Dendritic cell treated with granulocyte-macrophage colony-stimulating factor and Interleukin-4, amounts not matched to agents 40 ng/mL and 50 ng/mL, for 4 days (primary cell): ENCODE measurements around the gene XPR1.
A peak's percentile ranks its signal among the peaks of the same experiment; 100 is the strongest.

ENCODE experiments used
- H3K27ac Mint-ChIP-seq: one replicate; pipeline ENCODE4 v1.8.0; 2022; ENCODE audit warnings: mild to moderate bottlenecking, mixed read lengths
- H3K27me3 Mint-ChIP-seq: one replicate; pipeline ENCODE4 v1.8.0; 2022; ENCODE audit warnings: mild to moderate bottlenecking, mixed read lengths
- H3K36me3 Mint-ChIP-seq: one replicate; pipeline ENCODE4 v1.8.0; 2022; ENCODE audit warnings: low read depth, mixed read lengths
- H3K4me1 Mint-ChIP-seq: one replicate; pipeline ENCODE4 v1.8.0; 2022; ENCODE audit warnings: low read depth, mixed read lengths
- H3K4me3 Mint-ChIP-seq: one replicate; pipeline ENCODE4 v1.8.0; 2022; ENCODE audit warnings: mild to moderate bottlenecking, moderate library complexity, mixed read lengths
- H3K9me3 Mint-ChIP-seq: one replicate; pipeline ENCODE4 v1.8.0; 2022; ENCODE audit warnings: mixed read lengths
- intact Hi-C: fragments of 100-400 bp; cut with micrococcal nuclease; formaldehyde crosslinking; loops from one replicate; pipeline ENCODE4 v1.15.0; 2022

XPR1 gene

DNA sequence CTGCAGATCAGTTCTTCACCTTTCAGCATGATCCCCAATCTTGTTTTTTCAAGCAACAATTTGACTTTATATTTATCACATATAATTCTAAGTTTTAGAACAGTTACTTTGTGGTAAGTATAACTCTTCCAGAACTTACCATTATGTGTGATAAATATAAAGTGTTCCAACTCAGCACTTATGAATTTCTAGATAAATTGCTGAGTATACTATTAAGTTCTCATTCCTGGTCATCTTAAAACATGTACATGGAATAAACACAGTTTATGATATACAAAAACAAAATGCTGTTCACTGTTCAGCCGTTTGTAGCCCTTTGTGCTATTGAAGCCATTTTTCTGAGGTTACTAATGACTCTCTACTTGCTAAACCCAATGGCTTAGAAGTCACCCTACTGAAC lies 5.1 kb upstream of the XPR1 start:
- intact Hi-C loops, result no loop called here
- Mint-ChIP-seq H3K4me3 (no peak overlapping the region), H3K36me3 (peaks cover 2% of the 10 kb centered on the region), H3K27ac (no peak overlapping the region), H3K4me1 (peaks cover 5% of the 10 kb centered on the region), H3K9me3 (no peaks in the 10 kb centered on the region), H3K27me3 (peaks cover 7% of the 10 kb centered on the region)

DNA sequence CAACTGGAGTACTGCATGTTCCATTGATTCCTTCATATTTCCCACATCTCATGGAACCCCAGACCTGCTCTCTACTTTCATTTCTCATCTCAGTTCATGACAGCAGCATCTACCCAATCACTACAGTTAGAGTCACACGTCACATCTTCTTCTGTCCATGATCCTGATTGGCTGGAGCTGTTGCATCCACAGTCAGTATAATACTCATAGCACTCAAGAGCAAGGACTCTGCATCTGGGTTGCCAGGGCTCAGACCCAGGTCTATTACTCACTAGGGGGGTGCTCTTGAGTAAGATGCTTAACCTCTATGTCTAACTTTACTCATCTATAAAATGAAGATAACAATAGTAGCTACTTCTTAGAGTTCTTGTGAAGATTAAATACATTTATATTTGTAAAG lies 4.4 kb upstream of the XPR1 start:
- Mint-ChIP-seq H3K27ac (no peak overlapping the region), H3K9me3 (no peaks in the 10 kb centered on the region), H3K4me3 (no peak overlapping the region), H3K4me1 (peaks cover 5% of the 10 kb centered on the region), H3K36me3 (peaks cover 9% of the 10 kb centered on the region), H3K27me3 (peaks cover 7% of the 10 kb centered on the region)
- intact Hi-C loops, result no loop called here

- peaks cover 7% of the 10 kb centered on the region for H3K27me3 Mint-ChIP-seq
- intact Hi-C loops, result no loop called here
- H3K27ac Mint-ChIP-seq, result no peak overlapping the region
- no peaks in the 10 kb centered on the region for H3K9me3 Mint-ChIP-seq
- H3K4me3 Mint-ChIP-seq, result no peak overlapping the region
- peaks cover 5% of the 10 kb centered on the region for H3K4me1 Mint-ChIP-seq
- H3K36me3 Mint-ChIP-seq, result peaks cover 9% of the 10 kb centered on the region
Measured at GRCh38 chr1:180628646-180629045, 3.2 kb upstream of the XPR1 start.

- peak overlapping the region; percentile 54 for H3K27ac Mint-ChIP-seq
- H3K9me3 Mint-ChIP-seq, result no peaks in the 10 kb centered on the region
- H3K36me3 Mint-ChIP-seq, result peaks cover 9% of the 10 kb centered on the region
- intact Hi-C loops, result loop anchor here (5.0 kb wide), 1 partner anchor 232 kb away; no protein-coding TSS in a partner anchor
- peaks cover 5% of the 10 kb centered on the region for H3K4me1 Mint-ChIP-seq
- H3K27me3 Mint-ChIP-seq, result peaks cover 5% of the 10 kb centered on the region
- no peak overlapping the region for H3K4me3 Mint-ChIP-seq
Measured at GRCh38 chr1:180630408-180631193, 1.2 kb upstream of the XPR1 start.

DNA sequence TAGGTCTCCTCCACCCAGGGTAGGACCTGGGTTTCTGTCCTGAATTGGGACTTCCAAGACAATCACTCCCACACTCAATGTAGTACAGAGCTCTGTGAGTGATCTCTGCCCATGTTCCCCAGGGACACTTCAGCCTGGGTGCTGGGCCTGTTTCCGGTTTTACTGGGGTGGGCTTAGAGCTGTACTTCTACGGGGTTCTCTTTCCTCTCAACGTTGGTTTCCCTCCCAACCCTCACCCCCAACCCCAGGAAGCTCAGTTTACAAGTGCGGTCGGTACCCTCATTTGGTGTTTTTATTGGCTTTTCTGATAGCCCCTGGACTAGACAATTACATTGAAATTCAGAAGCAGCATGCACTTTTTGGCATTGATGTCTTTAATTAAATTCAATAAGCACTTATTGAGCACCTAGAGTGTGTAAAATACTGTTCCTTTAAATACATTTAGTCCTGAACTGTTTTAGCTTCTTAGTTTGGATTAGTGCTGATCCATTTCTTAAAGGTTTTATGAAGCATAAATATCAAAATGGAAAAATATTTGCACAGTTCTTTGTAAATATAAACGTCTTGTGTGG lies 542 bp upstream of the XPR1 start:
- H3K27ac Mint-ChIP-seq, result no peak overlapping the region
- H3K4me3 Mint-ChIP-seq, result no peak overlapping the region
- H3K4me1 Mint-ChIP-seq, result peaks cover 5% of the 10 kb centered on the region
- H3K27me3 Mint-ChIP-seq, result peaks cover under 1% of the 10 kb centered on the region
- intact Hi-C loops, result loop anchor here (5.0 kb wide), 1 partner anchor 231 kb away; no protein-coding TSS in a partner anchor
- H3K9me3 Mint-ChIP-seq, result no peaks in the 10 kb centered on the region
- peaks cover 9% of the 10 kb centered on the region for H3K36me3 Mint-ChIP-seq

GRCh38 chr1:180632326-180633056 lies 669 bp downstream of the XPR1 start:
- Mint-ChIP-seq H3K27me3 (no peaks in the 10 kb centered on the region), H3K36me3 (peaks cover 9% of the 10 kb centered on the region), H3K4me3 (no peak overlapping the region), H3K27ac (no peak overlapping the region), H3K4me1 (peaks cover 5% of the 10 kb centered on the region), H3K9me3 (no peaks in the 10 kb centered on the region)
- intact Hi-C loops, result loop anchor here (2.0 to 5.0 kb wide), 2 partner anchors 100 to 230 kb away; no protein-coding TSS in a partner anchor

GRCh38 chr1:180633057-180634056 lies 1.5 kb downstream of the XPR1 start:
- no peaks in the 10 kb centered on the region for H3K27me3 Mint-ChIP-seq
- H3K4me1 Mint-ChIP-seq, result peaks cover 5% of the 10 kb centered on the region
- peaks cover 9% of the 10 kb centered on the region for H3K36me3 Mint-ChIP-seq
- intact Hi-C loops, result loop anchor here (2.0 to 5.0 kb wide), 2 partner anchors 101 to 229 kb away; no protein-coding TSS in a partner anchor
- no peak overlapping the region for H3K27ac Mint-ChIP-seq
- H3K4me3 Mint-ChIP-seq, result no peak overlapping the region
- no peaks in the 10 kb centered on the region for H3K9me3 Mint-ChIP-seq

GRCh38 chr1:180636138-180636537 lies 4.3 kb downstream of the XPR1 start:
- Mint-ChIP-seq H3K36me3 (peaks cover 9% of the 10 kb centered on the region), H3K4me3 (no peak overlapping the region), H3K27me3 (no peaks in the 10 kb centered on the region), H3K9me3 (no peaks in the 10 kb centered on the region), H3K27ac (no peak overlapping the region), H3K4me1 (peaks cover 6% of the 10 kb centered on the region)
- intact Hi-C loops, result no loop called here

GRCh38 chr1:180639871-180640270 lies 8.0 kb downstream of the XPR1 start:
- Mint-ChIP-seq H3K4me1 (peaks cover 6% of the 10 kb centered on the region), H3K36me3 (no peaks in the 10 kb centered on the region), H3K27ac (no peak overlapping the region), H3K27me3 (no peaks in the 10 kb centered on the region), H3K4me3 (no peak overlapping the region), H3K9me3 (no peaks in the 10 kb centered on the region)
- intact Hi-C loops, result no loop called here

DNA sequence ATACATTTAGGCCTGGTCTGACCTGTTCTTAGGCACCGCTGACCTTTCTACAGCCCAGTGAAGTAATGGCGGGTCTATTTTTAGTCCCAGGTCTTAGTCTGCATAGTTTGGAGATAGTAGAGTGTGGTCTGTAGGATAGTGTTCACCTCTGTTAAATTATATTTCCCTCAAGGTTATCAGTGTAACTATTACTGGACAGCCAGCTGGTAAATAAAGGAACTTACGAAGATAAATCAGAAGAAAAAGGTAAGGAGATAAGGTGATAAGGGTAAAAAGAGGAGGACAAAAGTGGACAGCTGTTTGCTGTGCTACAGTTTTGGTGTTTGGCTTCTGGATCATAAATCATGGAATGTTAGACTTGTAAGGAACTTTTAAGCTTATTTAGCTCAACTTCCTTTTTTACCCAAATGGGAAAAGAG lies 8.7 kb downstream of the XPR1 start:
- no peak overlapping the region for H3K4me3 Mint-ChIP-seq
- H3K27ac Mint-ChIP-seq, result no peak overlapping the region
- H3K36me3 Mint-ChIP-seq, result no peaks in the 10 kb centered on the region
- H3K4me1 Mint-ChIP-seq, result peaks cover 6% of the 10 kb centered on the region
- H3K9me3 Mint-ChIP-seq, result no peaks in the 10 kb centered on the region
- H3K27me3 Mint-ChIP-seq, result no peaks in the 10 kb centered on the region
- intact Hi-C loops, result no loop called here

DNA sequence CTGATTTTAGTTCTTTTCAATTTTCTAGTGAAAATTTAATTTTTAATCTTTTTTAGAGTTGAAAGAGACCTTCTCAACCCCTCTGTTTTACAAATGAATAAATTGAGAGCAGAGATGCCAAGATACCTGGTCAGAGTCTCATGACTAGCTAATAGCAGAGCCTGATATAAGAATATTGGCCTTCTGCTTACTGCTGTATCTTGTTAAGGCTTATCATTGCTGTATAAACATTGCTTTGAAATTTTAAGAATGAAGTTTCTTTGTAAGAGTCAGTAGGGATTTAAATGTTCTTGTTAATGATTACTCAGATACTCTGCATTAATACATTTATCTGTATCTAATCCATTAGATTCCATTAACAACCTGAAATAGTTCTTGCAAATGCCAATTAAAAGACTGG lies 9.8 kb downstream of the XPR1 start:
- Mint-ChIP-seq H3K36me3 (no peaks in the 10 kb centered on the region), H3K4me1 (peaks cover 6% of the 10 kb centered on the region), H3K27ac (no peak overlapping the region), H3K4me3 (no peak overlapping the region), H3K27me3 (no peaks in the 10 kb centered on the region), H3K9me3 (no peaks in the 10 kb centered on the region)
- intact Hi-C loops, result no loop called here

- Mint-ChIP-seq H3K4me1 (peaks cover 6% of the 10 kb centered on the region), H3K27ac (no peak overlapping the region), H3K9me3 (no peaks in the 10 kb centered on the region), H3K4me3 (no peak overlapping the region), H3K27me3 (no peaks in the 10 kb centered on the region), H3K36me3 (no peaks in the 10 kb centered on the region)
- intact Hi-C loops, result no loop called here
Measured at GRCh38 chr1:180642781-180643180, 11.0 kb downstream of the XPR1 start.

GRCh38 chr1:180643693-180644092 lies 11.9 kb downstream of the XPR1 start:
- no peaks in the 10 kb centered on the region for H3K9me3 Mint-ChIP-seq
- no peak overlapping the region for H3K27ac Mint-ChIP-seq
- intact Hi-C loops, result no loop called here
- no peaks in the 10 kb centered on the region for H3K27me3 Mint-ChIP-seq
- H3K36me3 Mint-ChIP-seq, result no peaks in the 10 kb centered on the region
- H3K4me3 Mint-ChIP-seq, result no peak overlapping the region
- H3K4me1 Mint-ChIP-seq, result peaks cover 6% of the 10 kb centered on the region
